WTC11 (cell line): Measurements from ENCODE around the gene PSD2. TPM values are rescaled to one million over a fixed set of nuclear protein-coding genes. Genes with fewer than 3 reads are reported as not detected.

ENCODE experiments used
- ATAC-seq: fragments of 200-7000 bp; cut with Tn5 transposase; 2 replicates; pipeline ENCODE4 v1.10.0; 2021; ENCODE audit warnings: mild to moderate bottlenecking, moderate library complexity
- CTCF ChIA-PET: fragments of 300-600 bp; sonication (Branson Sonifier 250); formaldehyde crosslinking; loops from one replicate; lab custom pipeline; 2021; ENCODE audit warnings: antibody characterized with exemption; lab: Charles Lee
- POLR2A ChIA-PET: fragments of 350-600 bp; sonication (Branson Sonifier 250); formaldehyde crosslinking; loops from one replicate; lab custom pipeline; 2021; ENCODE audit warnings: antibody characterized with exemption; lab: Charles Lee
- DNase-seq: peaks from one replicate; pipeline ENCODE4 v3.0.0; 2021; ENCODE audit warnings: low spot score
- H3K27ac Mint-ChIP-seq: 2 replicates; pipeline ENCODE4 v1.8.0; 2021; ENCODE audit warnings: mixed read lengths
- H3K27me3 Mint-ChIP-seq: 2 replicates; pipeline ENCODE4 v1.8.0; 2021; ENCODE audit warnings: low read depth, mild to moderate bottlenecking, moderate library complexity, mixed read lengths
- H3K36me3 Mint-ChIP-seq: 2 replicates; pipeline ENCODE4 v1.8.0; 2021; ENCODE audit warnings: mixed read lengths
- H3K4me1 Mint-ChIP-seq: 2 replicates; pipeline ENCODE4 v1.8.0; 2022; ENCODE audit warnings: mixed read lengths
- H3K4me3 Mint-ChIP-seq: 2 replicates; pipeline ENCODE4 v1.8.0; 2021; ENCODE audit warnings: mild to moderate bottlenecking, moderate library complexity, mixed read lengths
- H3K9me3 Mint-ChIP-seq: 2 replicates; pipeline ENCODE4 v1.8.0; 2021; ENCODE audit warnings: mixed read lengths
- AR ChIP-seq: fragments of 250-450 bp; sonication (Bioruptor Pico); IDR thresholded peaks from 2 replicates; pipeline ENCODE4 v1.9.0; 2021; ENCODE audit warnings: mild to moderate bottlenecking
- ATF6 ChIP-seq: sonication (generic); formaldehyde crosslinking; IDR thresholded peaks from 2 replicates; pipeline ENCODE4 v1.8.1; 2023; ENCODE audit warnings: mild to moderate bottlenecking, missing genetic modification reagents
- CREM ChIP-seq: sonication (generic); formaldehyde crosslinking; IDR thresholded peaks from 2 replicates; pipeline ENCODE4 v1.8.1; 2022; ENCODE audit warnings: mild to moderate bottlenecking, missing genetic modification reagents, moderate library complexity
- EMX1 ChIP-seq: fragments of 250-450 bp; sonication (Bioruptor Pico); IDR thresholded peaks from 2 replicates; pipeline ENCODE4 v1.8.0; 2021; ENCODE audit warnings: mild to moderate bottlenecking
- ESRRA ChIP-seq: sonication (generic); formaldehyde crosslinking; IDR thresholded peaks from 2 replicates; pipeline ENCODE4 v1.8.1; 2022; ENCODE audit warnings: mild to moderate bottlenecking, missing genetic modification reagents, borderline replicate concordance
- ETV6 ChIP-seq: sonication (generic); formaldehyde crosslinking; IDR thresholded peaks from 2 replicates; pipeline ENCODE4 v1.8.1; 2022; ENCODE audit warnings: mild to moderate bottlenecking, missing genetic modification reagents
- FOXP4 ChIP-seq: sonication (generic); formaldehyde crosslinking; IDR thresholded peaks from 2 replicates; pipeline ENCODE4 v1.8.0; 2022; ENCODE audit warnings: mild to moderate bottlenecking, missing genetic modification reagents
- GTF2I ChIP-seq: fragments of 250-450 bp; sonication (Bioruptor Pico); conservative IDR thresholded peaks from 2 replicates; pipeline ENCODE4 v1.4.0; 2021; ENCODE audit warnings: mild to moderate bottlenecking
- JAZF1 ChIP-seq: fragments of 250-450 bp; sonication (Bioruptor Pico); IDR thresholded peaks from 2 replicates; pipeline ENCODE4 v1.9.0; 2021; ENCODE audit warnings: moderate library complexity, mild to moderate bottlenecking, inconsistent platforms
- MXD4 ChIP-seq: fragments of 250-450 bp; sonication (Bioruptor Pico); IDR thresholded peaks from 2 replicates; pipeline ENCODE4 v1.8.0; 2021; ENCODE audit warnings: mild to moderate bottlenecking, moderate library complexity, borderline replicate concordance
- MYBL2 ChIP-seq: sonication (generic); formaldehyde crosslinking; IDR thresholded peaks from 2 replicates; pipeline ENCODE4 v1.8.1; 2023; ENCODE audit warnings: mild to moderate bottlenecking, moderate library complexity, missing genetic modification reagents
- TEAD1 ChIP-seq: sonication (generic); formaldehyde crosslinking; IDR thresholded peaks from 2 replicates; pipeline ENCODE4 v1.8.0; 2022; ENCODE audit warnings: mild to moderate bottlenecking, missing genetic modification reagents
- total RNA-seq: library from RNA; stranded (reverse); gene quantifications from 3 replicates; pipeline ENCODE4 v1.2.3, GENCODE V29; 2021
- TF ChIP-seq, protein P1 (sequence below): sonication (generic); formaldehyde crosslinking; conservative IDR thresholded peaks from 2 replicates; pipeline ENCODE4 v1.8.1; 2022; ENCODE audit warnings: mild to moderate bottlenecking, missing genetic modification reagents
- TF ChIP-seq, protein P2 (sequence below): sonication (generic); formaldehyde crosslinking; IDR thresholded peaks from 2 replicates; pipeline ENCODE4 v1.8.0; 2023; ENCODE audit warnings: mild to moderate bottlenecking, missing genetic modification reagents

Gene PSD2
- total RNA-seq, 1 experiment from 2014 or later: 0.57 TPM

GRCh38 chr5:139821806-139822552 lies 26.4 kb downstream of the PSD2 start (continued):
- TF ChIP-seq ESRRA (CRISPR knock-in tag): no peak

DNA sequence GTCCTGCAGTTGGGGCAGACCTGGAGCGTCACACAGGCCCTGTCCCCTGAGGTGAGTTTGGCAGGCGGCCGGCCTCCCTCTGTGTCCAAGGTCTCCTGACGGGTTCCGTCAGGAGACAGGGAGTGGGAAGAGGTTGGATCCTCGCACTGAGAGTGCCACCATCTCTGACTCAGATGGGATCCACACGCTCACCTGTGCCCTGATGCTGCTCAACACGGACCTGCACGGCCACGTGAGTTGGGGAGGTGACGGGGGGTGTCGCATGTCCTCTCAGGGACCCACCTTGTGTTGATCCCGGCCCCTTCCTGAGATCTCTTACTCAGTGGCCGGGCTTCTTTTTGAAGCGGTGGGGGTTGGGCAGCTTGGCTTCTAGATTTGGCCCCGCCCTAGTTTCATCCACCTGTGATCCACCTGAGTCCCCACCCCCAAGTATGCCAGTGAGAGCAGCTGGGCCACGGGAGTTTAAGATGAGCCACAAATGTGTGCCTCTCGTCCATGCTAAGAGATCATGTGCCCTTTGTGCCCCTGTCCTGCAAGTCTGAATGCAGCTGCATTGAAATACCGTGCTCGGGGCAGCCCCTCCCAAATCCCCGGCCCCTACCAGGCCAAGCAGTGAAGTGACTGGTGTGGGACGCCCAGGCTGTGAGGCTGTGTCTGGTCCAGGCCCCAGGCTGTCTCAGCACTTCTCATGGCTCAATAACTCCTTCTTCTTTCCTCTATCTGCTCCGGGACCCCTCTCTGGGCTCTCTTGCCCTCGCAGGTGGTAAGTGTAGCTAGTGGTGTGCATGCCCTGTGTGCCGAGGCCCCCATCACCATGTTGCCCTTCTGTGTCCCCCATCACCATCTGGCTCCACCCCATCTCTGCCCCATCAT lies 27.2 kb downstream of the PSD2 start:
- Mint-ChIP-seq H3K36me3 (no peaks in the 10 kb centered on the region), H3K27ac (no peak overlapping the region), H3K4me3 (no peak overlapping the region), H3K9me3 (peaks cover 7% of the 10 kb centered on the region), H3K4me1 (0 out of 2 replicates have a peak, but pooled peaks cover 3% of the 10 kb centered on the region), H3K27me3 (peaks cover 10% of the 10 kb centered on the region)
- ChIA-PET CTCF (interaction anchor here (1.0 to 2.5 kb wide), 2 partner anchors 35 to 146 kb away, joined by 3 to 9 read pairs; no protein-coding TSS in a partner anchor), POLR2A (no interaction called here)
- DNase-seq: peak; percentile 23
- peak; percentile 46 for ATAC-seq
- no peak for TF ChIP-seq FOXP4 (CRISPR knock-in tag)
- TF ChIP-seq JAZF1 (CRISPR knock-in tag): no peak
- no peak for TF ChIP-seq GTF2I (CRISPR knock-in tag)
- TF ChIP-seq MXD4 (CRISPR knock-in tag): no peak
- TF ChIP-seq MYBL2: no peak
- TF ChIP-seq EMX1: no peak
- TF ChIP-seq ATF6 (CRISPR knock-in tag): no peak
- TF ChIP-seq CREM: no peak
- TF ChIP-seq, protein P1, sequence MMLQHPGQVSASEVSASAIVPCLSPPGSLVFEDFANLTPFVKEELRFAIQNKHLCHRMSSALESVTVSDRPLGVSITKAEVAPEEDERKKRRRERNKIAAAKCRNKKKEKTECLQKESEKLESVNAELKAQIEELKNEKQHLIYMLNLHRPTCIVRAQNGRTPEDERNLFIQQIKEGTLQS (CRISPR knock-in tag): no peak

DNA sequence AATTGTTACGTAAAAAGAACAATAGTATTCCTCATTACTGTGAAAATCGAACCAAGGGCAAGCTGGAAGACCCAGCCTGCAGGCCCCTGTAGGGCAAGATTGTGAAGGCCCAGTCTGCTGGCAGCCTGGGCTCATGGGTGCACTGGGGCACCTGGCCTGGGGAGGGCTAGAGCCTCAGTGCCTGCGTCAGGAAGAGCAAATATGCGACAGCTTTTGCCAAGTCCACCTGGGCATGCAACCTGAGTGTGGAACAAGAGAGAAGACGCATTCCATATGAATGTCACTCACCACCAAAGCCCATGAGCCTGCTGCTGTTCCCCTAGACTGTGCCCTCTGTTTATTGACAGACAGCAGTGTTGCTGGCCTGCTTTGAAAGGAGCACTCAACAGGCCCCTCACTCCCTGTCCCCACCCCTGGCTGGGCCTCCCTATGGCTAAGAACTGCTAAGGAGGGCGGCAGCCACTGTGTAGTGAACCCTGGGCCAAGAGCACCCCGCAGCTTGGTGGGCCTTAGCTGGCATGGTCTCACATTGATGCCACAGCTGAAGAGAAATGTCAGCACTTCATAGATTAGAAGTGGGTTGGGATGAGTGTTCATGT lies 28.2 kb downstream of the PSD2 start:
- POLR2A ChIA-PET: no interaction called here
- ATAC-seq (no peak), DNase-seq (no peak)
- H3K9me3 Mint-ChIP-seq: peaks cover 2% of the 10 kb centered on the region
- H3K36me3 Mint-ChIP-seq: no peaks in the 10 kb centered on the region
- H3K27me3 Mint-ChIP-seq: peaks cover 10% of the 10 kb centered on the region
- 0 out of 2 replicates have a peak, but pooled peaks cover 3% of the 10 kb centered on the region for H3K4me1 Mint-ChIP-seq
- H3K27ac Mint-ChIP-seq: no peak overlapping the region
- CTCF ChIA-PET: interaction anchor here (0.6 to 2.5 kb wide), 4 partner anchors 36 to 145 kb away, joined by 3 to 9 read pairs (median 4); no protein-coding TSS in a partner anchor
- TF ChIP-seq TEAD1 (CRISPR knock-in tag) (no peak), ETV6 (CRISPR knock-in tag) (no peak)
- H3K4me3 Mint-ChIP-seq: no peak overlapping the region

DNA sequence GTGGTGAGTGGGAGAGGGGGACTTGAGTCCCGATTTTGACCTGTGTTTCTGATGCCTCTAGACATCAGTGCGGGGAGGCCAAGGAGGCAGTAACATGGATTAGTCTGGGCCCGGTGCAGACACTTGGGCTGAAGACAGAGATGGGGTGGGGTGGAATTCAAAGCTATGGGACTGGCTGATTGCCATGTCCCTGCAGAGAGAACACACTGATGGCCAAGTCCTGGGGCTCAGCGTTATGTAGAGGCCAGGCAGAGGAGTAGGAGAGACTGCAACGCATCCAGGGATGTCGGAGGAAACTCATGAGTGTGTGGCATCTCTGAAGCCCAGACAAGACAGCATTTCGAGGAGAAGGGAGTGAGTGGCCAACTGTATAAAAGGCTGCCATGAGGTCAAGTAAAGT lies 30.1 kb downstream of the PSD2 start:
- no peak for DNase-seq
- no peak overlapping the region for H3K4me3 Mint-ChIP-seq
- no peaks in the 10 kb centered on the region for H3K36me3 Mint-ChIP-seq
- POLR2A ChIA-PET: no interaction called here
- H3K27ac Mint-ChIP-seq: no peak overlapping the region
- peaks cover 20% of the 10 kb centered on the region for H3K27me3 Mint-ChIP-seq
- 0 out of 2 replicates have a peak, but pooled peaks cover 3% of the 10 kb centered on the region for H3K4me1 Mint-ChIP-seq
- no peak for ATAC-seq
- CTCF ChIA-PET: interaction anchor here (1.8 kb wide), 1 partner anchor 143 kb away, joined by 8 read pairs; no protein-coding TSS in a partner anchor
- H3K9me3 Mint-ChIP-seq: peaks cover 5% of the 10 kb centered on the region
- TF ChIP-seq, protein P2, sequence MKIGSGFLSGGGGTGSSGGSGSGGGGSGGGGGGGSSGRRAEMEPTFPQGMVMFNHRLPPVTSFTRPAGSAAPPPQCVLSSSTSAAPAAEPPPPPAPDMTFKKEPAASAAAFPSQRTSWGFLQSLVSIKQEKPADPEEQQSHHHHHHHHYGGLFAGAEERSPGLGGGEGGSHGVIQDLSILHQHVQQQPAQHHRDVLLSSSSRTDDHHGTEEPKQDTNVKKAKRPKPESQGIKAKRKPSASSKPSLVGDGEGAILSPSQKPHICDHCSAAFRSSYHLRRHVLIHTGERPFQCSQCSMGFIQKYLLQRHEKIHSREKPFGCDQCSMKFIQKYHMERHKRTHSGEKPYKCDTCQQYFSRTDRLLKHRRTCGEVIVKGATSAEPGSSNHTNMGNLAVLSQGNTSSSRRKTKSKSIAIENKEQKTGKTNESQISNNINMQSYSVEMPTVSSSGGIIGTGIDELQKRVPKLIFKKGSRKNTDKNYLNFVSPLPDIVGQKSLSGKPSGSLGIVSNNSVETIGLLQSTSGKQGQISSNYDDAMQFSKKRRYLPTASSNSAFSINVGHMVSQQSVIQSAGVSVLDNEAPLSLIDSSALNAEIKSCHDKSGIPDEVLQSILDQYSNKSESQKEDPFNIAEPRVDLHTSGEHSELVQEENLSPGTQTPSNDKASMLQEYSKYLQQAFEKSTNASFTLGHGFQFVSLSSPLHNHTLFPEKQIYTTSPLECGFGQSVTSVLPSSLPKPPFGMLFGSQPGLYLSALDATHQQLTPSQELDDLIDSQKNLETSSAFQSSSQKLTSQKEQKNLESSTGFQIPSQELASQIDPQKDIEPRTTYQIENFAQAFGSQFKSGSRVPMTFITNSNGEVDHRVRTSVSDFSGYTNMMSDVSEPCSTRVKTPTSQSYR: no peak
- TF ChIP-seq, protein P1 (CRISPR knock-in tag): no peak
- no peak for TF ChIP-seq AR
